ENCODE results near the gene GGCX.

The GGCX gene

GRCh38 chr2:85539361-85540132, 21.7 kb downstream of the GGCX start:
- no peak for DNase-seq

GRCh38 chr2:85538507-85539360, 22.6 kb downstream of the GGCX start, which contains the start of gene MAT2A:
Gene MAT2A, plus strand, starts transcription at chr2:85539168. Its CDS starts 120 bp downstream, at chr2:85539288.
- DNase-seq = peak; percentile 64

GRCh38 chr2:85537600-85538506, 23.4 kb downstream of the GGCX start:
- DNase-seq = no peak

- no peak for DNase-seq
These were observed 24.8 kb downstream of the GGCX start for GRCh38 chr2:85536479-85536878.

GRCh38 chr2:85534881-85535280, 26.4 kb downstream of the GGCX start:
- DNase-seq = no peak

GRCh38 chr2:85534099-85534498, 27.2 kb downstream of the GGCX start:
- DNase-seq = no peak

GRCh38 chr2:85531589-85531988, 29.7 kb downstream of the GGCX start:
- DNase-seq = no peak

- no peak for DNase-seq
These were observed 31.5 kb downstream of the GGCX start for GRCh38 chr2:85529809-85530208.

- DNase-seq = no peak
These were observed 32.9 kb downstream of the GGCX start for GRCh38 chr2:85528355-85528754.

GRCh38 chr2:85527787-85528186, 33.5 kb downstream of the GGCX start:
- DNase-seq = no peak

- no peak for DNase-seq
These were observed 35.7 kb downstream of the GGCX start for GRCh38 chr2:85525567-85525966.

- DNase-seq = no peak
These were observed 36.3 kb downstream of the GGCX start for GRCh38 chr2:85525029-85525428.

GRCh38 chr2:85524336-85524908, 36.9 kb downstream of the GGCX start:
- no peak for DNase-seq

- DNase-seq = no peak
These were observed 37.4 kb downstream of the GGCX start for GRCh38 chr2:85523903-85524335.

- DNase-seq = no peak
These were observed 38.0 kb downstream of the GGCX start for GRCh38 chr2:85523062-85523902.

- no peak for DNase-seq
These were observed 39.1 kb downstream of the GGCX start for GRCh38 chr2:85522090-85522647.

GRCh38 chr2:85516653-85517389, 44.5 kb downstream of the GGCX start:
- no peak for DNase-seq

- no peak for DNase-seq
These were observed 47.0 kb downstream of the GGCX start for GRCh38 chr2:85514323-85514722.

GRCh38 chr2:85511008-85511811, 50.1 kb downstream of the GGCX start:
- DNase-seq = no peak

- DNase-seq = no peak
These were observed 54.5 kb downstream of the GGCX start for GRCh38 chr2:85506768-85507181.

Measured in NCI-H524 treated with DMSO at 0.1 percent for 48 hours (cell line).